GM12878 (cell line): ENCODE measurements around the gene DAPK3. TPM values are rescaled to one million over a fixed set of nuclear protein-coding genes. Genes with fewer than 3 reads are reported as not detected.

Source experiments
- ATAC-seq: fragments of 200-7000 bp; cut with Tn5 transposase; 3 replicates; pipeline ENCODE4 v1.9.1; 2020; ENCODE audit warnings: mild to moderate bottlenecking, moderate library complexity
- BruUV-seq: library from RNA; stranded (reverse); fragments of 400-500 nt; replicated peaks from 2 replicates; lab custom pipeline; 2021; lab: Mats Ljungman, UMichigan
- CTCF ChIA-PET: fragments of 300-600 bp; sonication (Branson Sonifier 250); formaldehyde crosslinking; extraction: SDS; loops from one replicate; lab custom pipeline; 2021; ENCODE audit warnings: inconsistent platforms; lab: Yijun Ruan, JAX
- POLR2A ChIA-PET: fragments of 350-600 bp; formaldehyde crosslinking; extraction: SDS; loops from one replicate; lab custom pipeline; 2021; ENCODE audit warnings: inconsistent platforms; lab: Charles Lee
- RAD21 ChIA-PET: fragments of 300-600 bp; sonication (Branson Sonifier 250); formaldehyde crosslinking; loops from one replicate; lab custom pipeline; 2023; ENCODE audit warnings: antibody characterized with exemption; ENCODE audit not compliant: unreplicated experiment; lab: Charles Lee
- SMC1A ChIA-PET: fragments of 300-600 bp; sonication (Branson Sonifier 250); formaldehyde crosslinking; loops from one replicate; lab custom pipeline; 2023; ENCODE audit not compliant: unreplicated experiment, uncharacterized antibody; lab: Charles Lee
- DNase-seq: peaks from one replicate; pipeline ENCODE4 v3.0.0-alpha.2; 2011; ENCODE audit warnings: low read depth, low spot score
- FAIRE-seq: peaks from 3 replicates; lab custom pipeline; 2011; peaks lifted over from hg19 to GRCh38; lab: Jason Lieb, UNC
- H2AFZ ChIP-seq: 2 replicates; pipeline ENCODE4 v1.6.0; 2011; ENCODE audit warnings: low read depth, low read length, control low read depth; ENCODE audit not compliant: control insufficient read depth
- H3K27ac ChIP-seq: 2 replicates; pipeline ENCODE4 v1.5.1; 2011; ENCODE audit warnings: control low read depth; ENCODE audit not compliant: control insufficient read depth, insufficient read depth
- H3K27me3 ChIP-seq, 2 experiments: replicated peaks in 1 of 2; 2 replicates each; pipeline versions ENCODE4 v1.6.0 to v1.6.1; 2011; ENCODE audit warnings: low read length in 1 of 2; ENCODE audit not compliant: control insufficient read depth in 2 of 2, insufficient read depth in 2 of 2
- H3K36me3 ChIP-seq, 2 experiments: 2 replicates each; pipeline ENCODE4 v1.5.1; 2011; ENCODE audit warnings: low read length in 1 of 2; ENCODE audit not compliant: control insufficient read depth in 2 of 2, insufficient read depth in 2 of 2
- H3K4me1 ChIP-seq: 2 replicates; pipeline ENCODE4 v1.6.1; 2011; ENCODE audit warnings: mild to moderate bottlenecking, low read length, moderate library complexity, mixed read lengths; ENCODE audit not compliant: control insufficient read depth, insufficient read depth
- H3K4me2 ChIP-seq: 2 replicates; pipeline ENCODE4 v1.6.0; 2011; ENCODE audit warnings: control low read depth; ENCODE audit not compliant: control insufficient read depth, insufficient read depth
- H3K4me3 ChIP-seq: fragments of 200-600 bp; sonication (generic); 2 replicates; pipeline ENCODE4 v1.5.1; 2016
- H3K79me2 ChIP-seq: 2 replicates; pipeline ENCODE4 v1.6.0; 2011; ENCODE audit warnings: low read length; ENCODE audit not compliant: control insufficient read depth, insufficient read depth
- H3K9ac ChIP-seq: 2 replicates; pipeline ENCODE4 v1.8.0; 2011; ENCODE audit warnings: low read length, control low read depth, mixed read lengths; ENCODE audit not compliant: control insufficient read depth, insufficient read depth
- H3K9me3 ChIP-seq: replicated peaks from 3 replicates; pipeline ENCODE4 v1.5.1; 2011; ENCODE audit warnings: mild to moderate bottlenecking, low read length; ENCODE audit not compliant: control insufficient read depth, insufficient read depth
- H4K20me1 ChIP-seq: 2 replicates; pipeline ENCODE4 v1.6.0; 2011; ENCODE audit not compliant: control insufficient read depth, insufficient read depth
- ATF2 ChIP-seq: IDR thresholded peaks from 2 replicates; pipeline ENCODE4 v1.6.1; 2012; ENCODE audit warnings: low read length, inconsistent platforms
- CHD1 ChIP-seq: IDR thresholded peaks from 2 replicates; pipeline ENCODE4 v1.6.1; 2012; ENCODE audit warnings: low read depth, low read length, improper control_type of control experiment
- MEF2B ChIP-seq: fragments of 450-650 bp; IDR thresholded peaks from 2 replicates; pipeline ENCODE4 v1.6.1; 2018; ENCODE audit warnings: mild to moderate bottlenecking, moderate library complexity; ENCODE audit not compliant: partially characterized antibody, poor library complexity, severe bottlenecking
- RAD21 ChIP-seq: IDR thresholded peaks from 2 replicates; pipeline ENCODE4 v1.6.1; 2011; ENCODE audit warnings: mild to moderate bottlenecking, low read depth, low read length, moderate library complexity; ENCODE audit not compliant: insufficient read depth
- SKIL ChIP-seq: fragments of 450-650 bp; IDR thresholded peaks from 2 replicates; pipeline ENCODE4 v1.6.1; 2017; ENCODE audit warnings: mild to moderate bottlenecking, low read depth, inconsistent platforms; ENCODE audit not compliant: poor library complexity, severe bottlenecking
- SUPT20H ChIP-seq: IDR thresholded peaks from 2 replicates; pipeline ENCODE4 v1.6.1; 2011; ENCODE audit warnings: low read depth, mild to moderate bottlenecking, low read length, moderate library complexity, borderline replicate concordance; ENCODE audit not compliant: control insufficient read depth
- WGBS: methylation state at CpG from one replicate; pipeline ENCODE4 v1.1.6; 2016; ENCODE audit warnings: low lambda C conversion rate; ENCODE audit not compliant: insufficient replicate concordance, insufficient coverage; ENCODE audit errors: missing lambda C conversion rate; 5-methylcytosine and 5-hydroxymethylcytosine counted together
- in situ Hi-C: fragments of 300-500 bp; cut with MboI; formaldehyde crosslinking; loops from 9 replicates; pipeline ENCODE4 v1.14.3; 2018; ENCODE audit warnings: mixed read lengths
- intact Hi-C: fragments of 100-400 bp; cut with micrococcal nuclease; formaldehyde crosslinking; loops from one replicate; pipeline ENCODE4 v1.14.2; 2022; ENCODE audit not compliant: unreplicated experiment
- polyA plus RNA-seq, 11 experiments: library from polyadenylated mRNA; depleted of rRNA in 4 of 11; unstranded in 6 of 11; stranded (reverse) in 5 of 11; fragments of >200 nt; fragmentation: Nextera tagmentation in 4 of 11; fragmentation: Illumina TruSeq in 1 of 11; extraction: Ambion mirVana in 4 of 11; extraction: Trizol in 1 of 11; gene quantifications; 1 replicate in 1 of 11; 2 replicates in 10 of 11; pipeline versions ENCODE4 v1.2.1 to v1.2.3, GENCODE V29; 2011 to 2016; ENCODE audit warnings: inconsistent platforms in 2 of 11, missing spikeins in 2 of 11, low read depth in 1 of 11
- total RNA-seq, 4 experiments: library from RNA; depleted of rRNA in 3 of 4; stranded (reverse); fragments of >200 nt in 3 of 4; fragmentation: Illumina TruSeq in 1 of 4; extraction: Trizol in 1 of 4; gene quantifications; 2 replicates each; pipeline versions ENCODE4 v1.2.1 to v1.2.3, GENCODE V29; 2013 to 2021

The DAPK3 gene
- total and polyA plus RNA-seq, 10 of the 15 experiments (the other 5 are each of a cell fraction or from before 2014, with no cell fraction given), result 0.13 to 46.4 (median 24.8) TPM

- no TSS peak for BruUV-seq
- POLR2A ChIA-PET, result no interaction called here
- Histone ChIP-seq H3K27ac (no peak overlapping the region), H3K9me3 (no peaks in the 10 kb centered on the region), H3K36me3 (peaks cover 3 to 15% of the 10 kb centered on the region in 2 experiments; a peak in 3 of 4 replicates), H4K20me1 (no peaks in the 10 kb centered on the region), H3K4me2 (no peak overlapping the region), H3K4me1 (no peaks in the 10 kb centered on the region), H3K79me2 (peaks cover 5% of the 10 kb centered on the region), H3K27me3 (no peaks in the 10 kb centered on the region), H2AFZ (no peak overlapping the region), H3K4me3 (no peak overlapping the region), H3K9ac (no peak overlapping the region)
- TF ChIP-seq RAD21 (no peak), CHD1 (no peak), ATF2 (no peak), SKIL (no peak), SUPT20H (no peak), MEF2B (no peak)
- DNase-seq (no peak), ATAC-seq (no peak), FAIRE-seq (no peak)
- in situ Hi-C loops, result no loop called here
- CTCF ChIA-PET, result no interaction called here
- RAD21 ChIA-PET, result no interaction called here
- intact Hi-C loops, result no loop called here
- SMC1A ChIA-PET, result no interaction called here
- WGBS, result 92% methylated on average over 33 of the region's 37 CpGs
Measured at GRCh38 chr19:4015705-4016402, 45.0 kb upstream of the DAPK3 start.
